Measurements from ENCODE around the gene ANKRD45. TPM values are rescaled to one million over a fixed set of nuclear protein-coding genes. Genes with fewer than 3 reads are reported as not detected.
A peak's percentile ranks its signal among the peaks of the same experiment; 100 is the strongest.
"Not testable (repeated sequence)": the region's sequence is repeated elsewhere in the genome, so short reads cannot be mapped to it uniquely, and the experiment has no call there.

Gene ANKRD45
- total RNA-seq, 2 donors from 2014 or later = 0.34 TPM; not detected in 1

- peaks cover 11% of the 10 kb centered on the region for H3K4me1 Mint-ChIP-seq (ENCODE audit: low read depth)
- no peaks in the 10 kb centered on the region for H3K27me3 Mint-ChIP-seq (ENCODE audit: low read depth)
- peak overlapping the region in 1 of 2 donors; percentile 33 for H3K4me3 Mint-ChIP-seq
- ATAC-seq (replicated peaks in 1 of 2) = peak; percentile 87 to 93
- DNase-seq = peak; percentile 3 to 5
- H3K27ac Mint-ChIP-seq = peak overlapping the region; percentile 66
- H3K36me3 Mint-ChIP-seq (ENCODE audit: insufficient read depth in 2 of 2) = no peaks in the 10 kb centered on the region
- H3K9me3 Mint-ChIP-seq = no peaks in the 10 kb centered on the region
These were observed 88.1 kb downstream of the ANKRD45 start for GRCh38 chr1:173581383-173582079.

- H3K27me3 Mint-ChIP-seq (ENCODE audit: low read depth) = no peaks in the 10 kb centered on the region
- DNase-seq (no peak), ATAC-seq (replicated peaks in 1 of 2) (no peak)
- H3K27ac Mint-ChIP-seq = no peak overlapping the region
- H3K36me3 Mint-ChIP-seq (ENCODE audit: insufficient read depth in 2 of 2) = no peaks in the 10 kb centered on the region
- H3K4me3 Mint-ChIP-seq = no peak overlapping the region
- H3K4me1 Mint-ChIP-seq (ENCODE audit: low read depth) = peaks cover 11% of the 10 kb centered on the region
- no peaks in the 10 kb centered on the region for H3K9me3 Mint-ChIP-seq
These were observed 89.0 kb downstream of the ANKRD45 start for GRCh38 chr1:173580658-173581057.

- peaks cover 11% of the 10 kb centered on the region for H3K4me1 Mint-ChIP-seq (ENCODE audit: low read depth)
- no peaks in the 10 kb centered on the region for H3K9me3 Mint-ChIP-seq
- ATAC-seq (replicated peaks in 1 of 2) = no peak
- H3K36me3 Mint-ChIP-seq (ENCODE audit: insufficient read depth in 2 of 2) = no peaks in the 10 kb centered on the region
- H3K27ac Mint-ChIP-seq = no peak overlapping the region
- H3K27me3 Mint-ChIP-seq (ENCODE audit: low read depth) = no peaks in the 10 kb centered on the region
- H3K4me3 Mint-ChIP-seq = no peak overlapping the region
- no peak for DNase-seq
These were observed 89.6 kb downstream of the ANKRD45 start for GRCh38 chr1:173580071-173580470.

GRCh38 chr1:173573596-173573995 is 96.1 kb downstream of the ANKRD45 start:
- peaks cover 8% of the 10 kb centered on the region for H3K27me3 Mint-ChIP-seq (ENCODE audit: low read depth)
- H3K9me3 Mint-ChIP-seq = no peaks in the 10 kb centered on the region
- ATAC-seq (replicated peaks in 1 of 2) (no peak), DNase-seq (no peak)
- H3K27ac Mint-ChIP-seq = no peak overlapping the region
- no peaks in the 10 kb centered on the region for H3K4me1 Mint-ChIP-seq (ENCODE audit: low read depth)
- peaks cover 0 to 4% of the 10 kb centered on the region in 2 donors for H3K36me3 Mint-ChIP-seq (ENCODE audit: insufficient read depth in 2 of 2)
- no peak overlapping the region for H3K4me3 Mint-ChIP-seq

- DNase-seq = no peak
- H3K9me3 Mint-ChIP-seq = peaks cover 2 to 6% of the 10 kb centered on the region in 2 donors
- ATAC-seq (replicated peaks in 1 of 2) = no peak
- H3K27me3 Mint-ChIP-seq (ENCODE audit: low read depth) = peaks cover 13% of the 10 kb centered on the region
- H3K4me3 Mint-ChIP-seq = no peak overlapping the region
- no peaks in the 10 kb centered on the region for H3K4me1 Mint-ChIP-seq (ENCODE audit: low read depth)
- H3K36me3 Mint-ChIP-seq (ENCODE audit: insufficient read depth in 2 of 2) = peaks cover 0 to 8% of the 10 kb centered on the region in 2 donors
- H3K27ac Mint-ChIP-seq = peak overlapping the region; percentile 76
These were observed 97.3 kb downstream of the ANKRD45 start for GRCh38 chr1:173572201-173572873.

- ATAC-seq (replicated peaks in 1 of 2) = peak; percentile 88 to 96
- peak; percentile 24 to 33 for DNase-seq
- H3K36me3 Mint-ChIP-seq (ENCODE audit: insufficient read depth in 2 of 2) = peaks cover 0 to 9% of the 10 kb centered on the region in 2 donors
- peaks cover 13% of the 10 kb centered on the region for H3K27me3 Mint-ChIP-seq (ENCODE audit: low read depth)
- no peak overlapping the region for H3K27ac Mint-ChIP-seq
- no peak overlapping the region for H3K4me3 Mint-ChIP-seq
- H3K9me3 Mint-ChIP-seq = peaks cover 4 to 11% of the 10 kb centered on the region in 2 donors
- no peaks in the 10 kb centered on the region for H3K4me1 Mint-ChIP-seq (ENCODE audit: low read depth)
These were observed 99.2 kb downstream of the ANKRD45 start for GRCh38 chr1:173570370-173571007.

- no peaks in the 10 kb centered on the region for H3K4me1 Mint-ChIP-seq (ENCODE audit: low read depth)
- H3K27me3 Mint-ChIP-seq (ENCODE audit: low read depth) = peaks cover 13% of the 10 kb centered on the region
- ATAC-seq (replicated peaks in 1 of 2) = no peak
These were observed 101.2 kb downstream of the ANKRD45 start for GRCh38 chr1:173568483-173568882.

GRCh38 chr1:173563846-173564245 is 105.8 kb downstream of the ANKRD45 start:
- H3K4me1 Mint-ChIP-seq (ENCODE audit: low read depth); H3K36me3 Mint-ChIP-seq (ENCODE audit: insufficient read depth in 2 of 2); H3K4me3 Mint-ChIP-seq; DNase-seq; H3K27me3 Mint-ChIP-seq (ENCODE audit: low read depth); H3K27ac Mint-ChIP-seq; ATAC-seq (replicated peaks in 1 of 2): not testable (repeated sequence)
- H3K9me3 Mint-ChIP-seq = peaks cover 8 to 11% of the 10 kb centered on the region in 2 donors

More at GRCh38 chr1:173568483-173568882, 101.2 kb downstream of the ANKRD45 start:
- H3K36me3 Mint-ChIP-seq (ENCODE audit: insufficient read depth in 2 of 2) = peaks cover 0 to 9% of the 10 kb centered on the region in 2 donors
- no peak for DNase-seq
- no peak overlapping the region for H3K27ac Mint-ChIP-seq
- no peak overlapping the region for H3K4me3 Mint-ChIP-seq
- peaks cover 8 to 11% of the 10 kb centered on the region in 2 donors for H3K9me3 Mint-ChIP-seq

- peaks cover 9% of the 10 kb centered on the region for H3K4me1 Mint-ChIP-seq (ENCODE audit: low read depth)
- peaks cover 6 to 8% of the 10 kb centered on the region in 2 donors for H3K9me3 Mint-ChIP-seq
- DNase-seq (no peak), ATAC-seq (replicated peaks in 1 of 2) (no peak)
- H3K36me3 Mint-ChIP-seq (ENCODE audit: insufficient read depth in 2 of 2) = peaks cover 0 to 4% of the 10 kb centered on the region in 2 donors
- H3K4me3 Mint-ChIP-seq = no peak overlapping the region
- no peaks in the 10 kb centered on the region for H3K27me3 Mint-ChIP-seq (ENCODE audit: low read depth)
- no peak overlapping the region for H3K27ac Mint-ChIP-seq
These were observed 106.8 kb downstream of the ANKRD45 start for GRCh38 chr1:173562813-173563212.

- Mint-ChIP-seq H3K4me1 (ENCODE audit: low read depth) (peaks cover 10% of the 10 kb centered on the region), H3K36me3 (ENCODE audit: insufficient read depth in 2 of 2) (no peaks in the 10 kb centered on the region), H3K27me3 (ENCODE audit: low read depth) (no peaks in the 10 kb centered on the region), H3K9me3 (peaks cover 2 to 4% of the 10 kb centered on the region in 2 donors), H3K4me3 (no peak overlapping the region), H3K27ac (no peak overlapping the region)
- ATAC-seq (replicated peaks in 1 of 2) = no peak
- DNase-seq = no peak
These were observed 108.4 kb downstream of the ANKRD45 start for GRCh38 chr1:173561263-173561662.

- Mint-ChIP-seq H3K27me3 (ENCODE audit: low read depth) (no peaks in the 10 kb centered on the region), H3K9me3 (peaks cover 0 to 4% of the 10 kb centered on the region in 2 donors), H3K27ac (no peak overlapping the region), H3K4me3 (no peak overlapping the region), H3K36me3 (ENCODE audit: insufficient read depth in 2 of 2) (no peaks in the 10 kb centered on the region), H3K4me1 (ENCODE audit: low read depth) (peaks cover 13% of the 10 kb centered on the region)
- DNase-seq = no peak
- ATAC-seq (replicated peaks in 1 of 2) = no peak
These were observed 109.3 kb downstream of the ANKRD45 start for GRCh38 chr1:173560285-173560880.
